ENCODE results near the gene ATP9B.

DNA sequence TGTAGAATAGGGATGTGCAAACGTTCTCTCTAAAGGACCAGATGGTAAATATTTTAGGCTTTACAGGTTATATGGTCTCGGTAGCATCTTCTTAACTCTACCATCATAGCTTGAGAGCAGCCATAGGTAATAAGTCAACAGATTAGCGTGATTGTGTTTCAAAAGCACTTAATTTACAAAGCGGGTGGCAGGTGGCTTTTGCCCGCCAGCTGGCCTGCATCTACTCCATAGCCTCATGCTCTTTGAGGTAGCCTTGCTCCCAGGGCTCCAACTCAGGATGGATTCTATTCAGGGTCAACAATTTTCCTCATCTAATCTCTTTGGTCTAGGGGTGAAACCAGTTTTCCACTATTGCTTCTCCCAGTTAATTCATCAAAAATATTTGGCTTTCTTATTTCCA, 5.0 kb upstream of the ATP9B start:
- TF ChIP-seq TAF1 (IDR thresholded peaks at IDR 0.05; ENCODE audit: borderline replicate concordance, insufficient read depth, low read length): no peak
- TF ChIP-seq, protein P1, sequence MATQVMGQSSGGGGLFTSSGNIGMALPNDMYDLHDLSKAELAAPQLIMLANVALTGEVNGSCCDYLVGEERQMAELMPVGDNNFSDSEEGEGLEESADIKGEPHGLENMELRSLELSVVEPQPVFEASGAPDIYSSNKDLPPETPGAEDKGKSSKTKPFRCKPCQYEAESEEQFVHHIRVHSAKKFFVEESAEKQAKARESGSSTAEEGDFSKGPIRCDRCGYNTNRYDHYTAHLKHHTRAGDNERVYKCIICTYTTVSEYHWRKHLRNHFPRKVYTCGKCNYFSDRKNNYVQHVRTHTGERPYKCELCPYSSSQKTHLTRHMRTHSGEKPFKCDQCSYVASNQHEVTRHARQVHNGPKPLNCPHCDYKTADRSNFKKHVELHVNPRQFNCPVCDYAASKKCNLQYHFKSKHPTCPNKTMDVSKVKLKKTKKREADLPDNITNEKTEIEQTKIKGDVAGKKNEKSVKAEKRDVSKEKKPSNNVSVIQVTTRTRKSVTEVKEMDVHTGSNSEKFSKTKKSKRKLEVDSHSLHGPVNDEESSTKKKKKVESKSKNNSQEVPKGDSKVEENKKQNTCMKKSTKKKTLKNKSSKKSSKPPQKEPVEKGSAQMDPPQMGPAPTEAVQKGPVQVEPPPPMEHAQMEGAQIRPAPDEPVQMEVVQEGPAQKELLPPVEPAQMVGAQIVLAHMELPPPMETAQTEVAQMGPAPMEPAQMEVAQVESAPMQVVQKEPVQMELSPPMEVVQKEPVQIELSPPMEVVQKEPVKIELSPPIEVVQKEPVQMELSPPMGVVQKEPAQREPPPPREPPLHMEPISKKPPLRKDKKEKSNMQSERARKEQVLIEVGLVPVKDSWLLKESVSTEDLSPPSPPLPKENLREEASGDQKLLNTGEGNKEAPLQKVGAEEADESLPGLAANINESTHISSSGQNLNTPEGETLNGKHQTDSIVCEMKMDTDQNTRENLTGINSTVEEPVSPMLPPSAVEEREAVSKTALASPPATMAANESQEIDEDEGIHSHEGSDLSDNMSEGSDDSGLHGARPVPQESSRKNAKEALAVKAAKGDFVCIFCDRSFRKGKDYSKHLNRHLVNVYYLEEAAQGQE (IDR thresholded peaks at IDR 0.05; ENCODE audit: insufficient read depth in 1 of 2, low read depth in 2 of 2, low read length in 2 of 2): no peak
- TF ChIP-seq POLR2AphosphoS5 (IDR thresholded peaks at IDR 0.05; ENCODE audit: low read depth, low read length): no peak
- TF ChIP-seq SIN3A (IDR thresholded peaks at IDR 0.05; ENCODE audit: borderline replicate concordance, insufficient read depth, low read length): no peak
- TF ChIP-seq FOXP2 (optimal IDR thresholded peaks at IDR 0.05; ENCODE audit: borderline replicate concordance, extremely low read depth, extremely low read length, insufficient read depth): no peak
